GM12873 (cell line): ENCODE measurements around the gene BSND.

Source experiments
- CTCF ChIP-seq: IDR thresholded peaks from 2 replicates; pipeline ENCODE4 v1.5.1; 2012; ENCODE audit warnings: low read depth, mild to moderate bottlenecking, moderate library complexity, low read length, control low read depth; ENCODE audit not compliant: insufficient read depth; ENCODE audit errors: missing control alignments

Gene BSND

GRCh38 chr1:54988975-54989374 lies 9.8 kb upstream of the BSND start:
- TF ChIP-seq CTCF = no peak

GRCh38 chr1:54989473-54989872 lies 9.3 kb upstream of the BSND start:
- no peak for TF ChIP-seq CTCF

- no peak for TF ChIP-seq CTCF
These were observed 8.5 kb upstream of the BSND start for GRCh38 chr1:54989968-54990810.

GRCh38 chr1:54990916-54991315 lies 7.8 kb upstream of the BSND start:
- no peak for TF ChIP-seq CTCF

GRCh38 chr1:54991939-54992338 lies 6.8 kb upstream of the BSND start:
- no peak for TF ChIP-seq CTCF

- no peak for TF ChIP-seq CTCF
These were observed 5.6 kb upstream of the BSND start for GRCh38 chr1:54993140-54993539.

GRCh38 chr1:54994355-54994990 lies 4.3 kb upstream of the BSND start:
- TF ChIP-seq CTCF = no peak
